ENCODE measurements around the gene MBLAC1.

- TF ChIP-seq CTCF (IDR thresholded peaks at IDR 0.05): no peak
- TF ChIP-seq POLR2A (IDR thresholded peaks at IDR 0.05): no peak
Observed at GRCh38 chr7:100106633-100107032, 20.1 kb upstream of the MBLAC1 start.
